Fibroblast of peridontal ligament (primary cell): Measurements from ENCODE around the gene SMARCA2.
A peak's percentile ranks its signal among the peaks of the same experiment; 100 is the strongest.
"Not testable (repeated sequence)": the region's sequence is repeated elsewhere in the genome, so short reads cannot be mapped to it uniquely, and the experiment has no call there.

Experiments used
- DNase-seq: peaks from one replicate; pipeline ENCODE4 v3.0.0-alpha.2; 2010; ENCODE audit errors: extremely low read depth

Gene SMARCA2

GRCh38 chr9:2140600-2141223 lies 125.6 kb downstream of the SMARCA2 start:
- DNase-seq: no peak

GRCh38 chr9:2142212-2142611 lies 127.1 kb downstream of the SMARCA2 start:
- DNase-seq: no peak

DNA sequence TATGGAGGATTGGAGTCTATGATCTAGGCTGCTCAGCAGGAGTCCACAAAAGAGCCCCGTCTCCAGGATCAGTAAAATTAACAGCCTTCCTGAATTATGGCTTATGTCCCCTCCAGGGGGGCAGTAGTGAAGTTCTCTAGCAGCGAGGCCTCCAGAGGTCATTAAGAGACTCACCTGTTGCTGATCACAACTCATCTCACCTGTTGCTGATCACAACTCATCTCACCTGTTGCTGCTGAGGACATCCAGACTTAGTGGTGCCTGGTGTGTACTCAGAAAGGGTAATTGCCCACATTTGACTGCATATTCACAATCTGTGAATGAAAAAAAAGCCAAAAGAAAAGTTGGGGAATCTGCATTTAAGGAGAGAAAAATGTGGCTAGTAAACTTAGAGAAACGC lies 129.5 kb downstream of the SMARCA2 start:
- DNase-seq: no peak

DNA sequence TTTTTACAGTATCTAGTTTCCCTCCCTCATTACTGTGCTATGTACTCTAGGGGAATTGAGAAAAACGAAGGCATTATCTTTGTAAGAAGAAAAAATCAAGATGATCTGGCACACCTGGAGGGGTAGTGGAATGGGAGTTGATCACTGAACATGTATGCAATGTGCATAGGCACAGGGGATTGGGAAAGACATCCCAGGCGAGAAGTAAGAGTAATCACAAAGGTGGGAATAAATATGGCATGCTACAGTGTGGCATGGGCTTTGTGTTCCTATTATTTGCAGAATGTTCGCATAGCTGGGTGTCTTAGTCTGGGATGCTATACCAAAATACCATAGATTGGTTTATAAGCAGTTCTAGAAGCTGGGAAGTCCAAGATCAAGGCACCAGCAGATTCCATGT lies 130.6 kb downstream of the SMARCA2 start:
- DNase-seq: no peak

DNA sequence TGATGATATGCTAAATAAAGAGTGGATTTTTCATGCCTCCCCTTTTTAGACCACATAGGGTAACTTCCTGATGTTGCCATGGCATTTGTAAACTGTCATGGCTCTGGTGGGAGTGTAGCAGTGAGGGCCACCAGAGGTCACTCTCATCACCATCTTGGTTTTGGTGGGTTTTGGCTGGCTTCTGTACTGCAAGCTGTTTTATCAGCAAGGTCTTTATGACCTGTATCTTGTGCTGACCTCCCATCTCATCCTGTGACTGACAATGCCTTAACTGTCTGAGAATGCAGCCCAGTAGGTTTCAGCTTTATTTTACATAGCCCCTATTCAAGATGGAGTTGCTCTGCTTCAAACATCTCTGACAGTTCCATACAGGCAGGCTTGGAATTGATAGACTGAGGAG lies 131.6 kb downstream of the SMARCA2 start:
- not testable (repeated sequence) for DNase-seq

DNA sequence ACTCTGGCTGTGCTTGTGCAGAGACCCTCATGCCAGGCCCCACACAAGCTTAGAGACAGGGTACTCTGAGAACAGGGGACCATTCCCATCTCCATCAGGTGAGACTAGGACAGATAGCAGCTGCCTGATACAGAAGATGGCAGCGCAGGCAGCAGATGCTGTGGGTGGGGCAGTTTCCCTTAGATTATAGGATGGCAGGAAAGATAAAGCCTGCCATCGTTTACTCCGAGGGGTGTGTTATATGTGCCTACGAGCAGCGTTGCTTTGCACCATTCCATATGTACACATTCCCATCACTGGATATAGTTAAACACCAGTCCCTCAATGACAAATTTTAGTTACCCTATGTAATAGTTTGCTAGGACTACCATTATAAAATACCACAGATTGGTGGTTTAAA lies 135.2 kb downstream of the SMARCA2 start:
- DNase-seq: no peak

DNA sequence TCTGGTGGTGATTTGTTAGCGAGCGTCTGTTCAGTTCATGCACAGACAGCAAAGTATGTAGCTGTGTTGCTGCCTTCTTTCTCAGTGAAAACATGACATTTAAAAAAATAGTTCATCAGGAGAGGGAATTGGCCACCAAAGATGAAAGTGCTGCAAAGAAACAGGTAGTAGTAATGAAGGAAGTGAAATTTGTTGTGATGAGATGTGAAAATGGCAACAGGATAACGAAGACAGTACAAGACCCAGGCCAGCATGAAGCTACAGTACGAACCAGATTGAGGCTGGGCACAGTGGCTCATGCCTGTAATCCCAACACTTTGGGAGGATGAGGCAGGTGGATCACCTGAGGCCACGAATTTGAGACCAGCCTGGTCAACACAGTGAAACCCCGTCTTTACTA lies 136.0 kb downstream of the SMARCA2 start:
- DNase-seq: no peak

- no peak for DNase-seq
Observed at GRCh38 chr9:2152966-2153629, 138.0 kb downstream of the SMARCA2 start.

GRCh38 chr9:2153630-2154217 lies 138.6 kb downstream of the SMARCA2 start:
- DNase-seq: no peak

GRCh38 chr9:2154731-2155130 lies 139.6 kb downstream of the SMARCA2 start:
- no peak for DNase-seq

- no peak for DNase-seq
Observed at GRCh38 chr9:2155966-2156365, 140.8 kb downstream of the SMARCA2 start.

GRCh38 chr9:2157277-2158110 lies 142.3 kb downstream of the SMARCA2 start:
- peak; percentile 61 for DNase-seq

DNA sequence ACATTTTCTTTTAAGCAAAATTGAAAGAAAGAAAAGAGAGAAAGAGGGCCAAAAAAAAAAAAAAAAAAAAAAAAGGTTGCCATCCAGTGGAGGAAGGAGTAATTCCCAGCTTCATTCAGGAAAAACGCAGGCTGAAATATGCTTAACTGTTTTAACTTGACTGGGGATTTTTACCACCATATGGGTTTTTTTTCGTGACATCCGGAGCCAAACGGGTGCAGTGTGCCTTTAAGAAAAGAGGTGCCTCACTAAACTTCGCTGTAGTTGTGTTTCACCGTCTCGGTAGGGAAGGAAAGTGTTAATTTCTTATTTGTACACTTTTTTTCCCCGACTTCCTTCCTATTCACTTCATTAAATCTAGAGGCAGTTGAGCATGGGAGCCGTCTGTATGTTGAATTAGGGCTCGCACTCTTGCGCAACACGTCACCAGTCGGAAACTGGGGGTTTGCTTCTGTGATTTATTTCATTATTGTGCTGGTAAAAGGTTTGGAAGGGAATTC lies 143.0 kb downstream of the SMARCA2 start:
- peak; percentile 79 for DNase-seq

DNA sequence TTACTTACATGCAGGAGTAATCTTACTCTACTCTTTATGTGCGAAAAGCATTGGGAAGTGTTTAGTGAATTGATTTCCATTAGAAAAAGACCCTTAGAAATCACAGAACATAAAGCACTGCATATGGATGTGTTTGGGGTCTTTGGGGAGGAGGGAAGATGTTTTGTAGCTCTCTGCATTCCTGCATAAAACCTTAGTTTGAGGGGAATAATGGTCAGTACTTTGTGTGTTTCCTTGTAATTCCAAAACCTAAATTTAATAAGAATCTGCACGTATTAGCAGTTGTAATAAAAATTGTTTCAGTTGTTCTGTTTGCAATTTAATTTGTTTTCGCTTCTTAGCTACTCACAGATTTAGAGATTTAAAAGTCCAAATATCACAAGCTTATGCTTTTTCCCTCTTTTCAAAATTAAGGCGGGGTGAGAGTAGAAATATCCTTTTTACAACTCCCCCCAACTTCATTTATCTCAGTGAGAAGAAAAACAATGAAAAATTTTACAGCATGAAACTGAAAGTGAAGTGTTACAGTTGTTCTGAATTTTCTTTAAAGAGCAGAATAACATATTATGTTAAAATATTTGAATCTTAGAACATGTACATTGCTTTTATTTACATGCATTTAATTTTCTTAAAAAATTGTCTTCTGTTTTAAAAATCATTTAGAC lies 143.8 kb downstream of the SMARCA2 start:
- peak; percentile 29 for DNase-seq

GRCh38 chr9:2159521-2160454 lies 144.6 kb downstream of the SMARCA2 start:
- DNase-seq: peak; percentile 56

DNA sequence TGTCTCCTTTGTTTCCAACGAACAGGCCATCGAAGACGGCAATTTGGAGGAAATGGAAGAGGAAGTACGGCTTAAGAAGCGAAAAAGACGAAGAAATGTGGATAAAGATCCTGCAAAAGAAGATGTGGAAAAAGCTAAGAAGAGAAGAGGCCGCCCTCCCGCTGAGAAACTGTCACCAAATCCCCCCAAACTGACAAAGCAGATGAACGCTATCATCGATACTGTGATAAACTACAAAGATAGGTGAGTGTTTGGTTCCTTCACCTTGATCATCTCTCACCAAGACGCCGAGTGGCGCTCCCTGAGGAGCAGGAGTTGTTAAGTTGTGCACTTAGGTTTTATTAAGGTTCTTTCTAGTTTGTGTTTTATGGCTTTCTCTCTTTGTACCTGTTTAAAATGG lies 146.5 kb downstream of the SMARCA2 start:
- no peak for DNase-seq

DNA sequence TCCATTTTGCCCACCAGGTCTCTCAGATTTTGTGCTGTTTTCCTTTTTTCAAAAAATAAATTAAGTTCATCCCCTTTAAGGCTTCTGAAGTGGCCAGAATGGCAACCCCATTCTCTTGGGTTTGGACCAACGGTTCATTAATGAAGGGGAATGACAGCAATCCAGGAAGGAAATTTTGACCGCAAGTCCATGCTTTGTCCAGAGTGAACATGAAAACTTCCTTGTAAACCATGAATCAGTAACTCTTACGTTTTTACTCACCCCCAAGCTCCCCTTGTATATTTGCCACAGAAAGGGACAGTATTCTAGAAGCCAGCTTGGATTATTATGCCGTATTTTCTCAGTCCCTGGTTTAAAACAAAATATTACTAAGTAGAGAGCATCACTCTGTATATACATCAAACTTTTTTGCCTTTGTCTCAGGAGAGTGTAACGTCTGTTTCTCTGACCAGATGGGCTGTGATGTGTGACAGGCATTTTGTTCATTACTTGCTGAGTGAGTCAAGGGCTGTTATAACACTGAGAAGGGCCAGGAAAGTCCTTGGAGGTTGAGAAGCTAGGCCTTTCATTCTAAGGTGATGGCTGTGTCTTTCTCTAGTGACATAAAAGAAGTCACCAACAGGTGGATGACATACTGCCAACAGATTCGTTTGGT lies 148.2 kb downstream of the SMARCA2 start:
- DNase-seq: no peak

GRCh38 chr9:2164268-2164667 lies 149.1 kb downstream of the SMARCA2 start:
- no peak for DNase-seq

DNA sequence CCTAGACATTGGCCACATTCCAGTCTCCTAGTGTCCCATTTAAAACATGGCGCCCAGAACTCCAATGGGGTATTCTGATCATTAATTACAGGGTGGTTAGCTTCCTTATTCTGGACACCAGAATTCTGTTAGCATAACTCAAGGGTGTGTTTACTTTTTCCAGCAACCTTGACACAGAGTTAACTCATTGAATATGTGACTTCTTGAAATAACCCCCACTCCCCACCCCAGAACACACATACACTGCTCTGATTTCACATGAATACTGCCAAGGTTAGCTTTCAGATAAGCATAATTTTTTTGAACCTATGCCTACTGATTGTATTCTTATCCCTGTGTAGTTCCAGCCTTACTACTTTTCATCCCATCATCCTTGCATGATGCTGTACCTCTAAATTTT lies 151.1 kb downstream of the SMARCA2 start:
- DNase-seq: no peak

DNA sequence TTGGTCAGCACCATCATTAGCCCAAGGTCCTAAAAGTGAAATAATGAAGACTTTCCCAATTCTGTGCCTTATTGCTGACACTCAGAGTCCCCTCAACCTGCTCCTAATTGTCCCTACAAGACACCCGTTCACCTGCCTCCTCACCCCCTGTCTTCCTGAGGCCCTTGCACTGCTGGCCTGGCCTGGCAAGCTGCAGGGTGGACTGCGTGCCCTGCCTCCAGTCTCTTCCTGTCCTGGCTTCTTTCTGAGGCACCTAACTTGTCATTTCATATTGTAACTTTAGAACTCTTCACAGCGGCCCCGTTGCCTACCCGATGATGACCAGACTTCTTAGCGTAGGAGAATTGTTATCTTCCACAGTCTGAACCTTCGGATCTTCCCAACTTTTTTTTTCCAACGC lies 153.9 kb downstream of the SMARCA2 start:
- DNase-seq: no peak
